ENCODE data around the gene ROBO1. TPM values are rescaled to one million over a fixed set of nuclear protein-coding genes. Genes with fewer than 3 reads are reported as not detected.

The ROBO1 gene
- total RNA-seq, 1 experiment from 2014 or later: 33.9 TPM

GRCh38 chr3:78974181-78974790 lies 793.5 kb downstream of the ROBO1 start:
- Mint-ChIP-seq H3K9me3 (ENCODE audit: low read depth, unreplicated experiment) (no peaks in the 10 kb centered on the region), H3K27me3 (ENCODE audit: unreplicated experiment) (no peaks in the 10 kb centered on the region), H3K4me3 (ENCODE audit: low read depth, unreplicated experiment) (no peak overlapping the region), H3K36me3 (ENCODE audit: insufficient read depth, unreplicated experiment) (no peaks in the 10 kb centered on the region), H3K27ac (ENCODE audit: unreplicated experiment) (no peak overlapping the region), H3K4me1 (ENCODE audit: low read depth, unreplicated experiment) (peaks cover 9% of the 10 kb centered on the region)
- BruUV-seq (replicated peaks): no TSS peak
- DNase-seq: no peak
- TF ChIP-seq, protein P1, sequence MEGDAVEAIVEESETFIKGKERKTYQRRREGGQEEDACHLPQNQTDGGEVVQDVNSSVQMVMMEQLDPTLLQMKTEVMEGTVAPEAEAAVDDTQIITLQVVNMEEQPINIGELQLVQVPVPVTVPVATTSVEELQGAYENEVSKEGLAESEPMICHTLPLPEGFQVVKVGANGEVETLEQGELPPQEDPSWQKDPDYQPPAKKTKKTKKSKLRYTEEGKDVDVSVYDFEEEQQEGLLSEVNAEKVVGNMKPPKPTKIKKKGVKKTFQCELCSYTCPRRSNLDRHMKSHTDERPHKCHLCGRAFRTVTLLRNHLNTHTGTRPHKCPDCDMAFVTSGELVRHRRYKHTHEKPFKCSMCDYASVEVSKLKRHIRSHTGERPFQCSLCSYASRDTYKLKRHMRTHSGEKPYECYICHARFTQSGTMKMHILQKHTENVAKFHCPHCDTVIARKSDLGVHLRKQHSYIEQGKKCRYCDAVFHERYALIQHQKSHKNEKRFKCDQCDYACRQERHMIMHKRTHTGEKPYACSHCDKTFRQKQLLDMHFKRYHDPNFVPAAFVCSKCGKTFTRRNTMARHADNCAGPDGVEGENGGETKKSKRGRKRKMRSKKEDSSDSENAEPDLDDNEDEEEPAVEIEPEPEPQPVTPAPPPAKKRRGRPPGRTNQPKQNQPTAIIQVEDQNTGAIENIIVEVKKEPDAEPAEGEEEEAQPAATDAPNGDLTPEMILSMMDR (IDR thresholded peaks at IDR 0.05; ENCODE audit: unreplicated experiment): no peak
- CTCF ChIA-PET: no interaction called here
- intact Hi-C loops (cut with micrococcal nuclease; ENCODE audit: unreplicated experiment): no loop called here

GRCh38 chr3:78972617-78973301 lies 795.0 kb downstream of the ROBO1 start:
- H3K27ac Mint-ChIP-seq (ENCODE audit: unreplicated experiment): no peak overlapping the region
- intact Hi-C loops (cut with micrococcal nuclease; ENCODE audit: unreplicated experiment): no loop called here
- no peak for DNase-seq

DNA sequence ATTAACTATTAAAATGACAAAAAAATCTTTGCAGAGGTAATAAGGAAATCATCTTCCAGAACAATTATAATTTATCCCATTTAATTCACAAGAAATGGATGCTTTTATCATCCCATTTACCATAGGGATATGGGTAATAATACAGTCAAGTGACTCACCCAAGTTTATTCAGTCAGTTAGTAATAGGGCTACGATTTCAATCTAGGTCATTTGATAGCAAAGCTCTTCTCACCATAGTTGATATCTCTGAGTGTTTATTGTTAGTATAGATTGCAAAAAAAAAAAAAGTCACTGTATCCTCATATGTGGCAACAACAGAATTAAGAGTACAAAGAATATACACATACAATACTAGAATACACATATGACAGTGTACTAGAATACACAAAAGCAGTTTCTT lies 797.1 kb downstream of the ROBO1 start:
- no TSS peak for BruUV-seq (replicated peaks)
- Mint-ChIP-seq H3K4me3 (ENCODE audit: low read depth, unreplicated experiment) (no peak overlapping the region), H3K36me3 (ENCODE audit: insufficient read depth, unreplicated experiment) (no peaks in the 10 kb centered on the region), H3K9me3 (ENCODE audit: low read depth, unreplicated experiment) (no peaks in the 10 kb centered on the region), H3K27ac (ENCODE audit: unreplicated experiment) (no peak overlapping the region), H3K27me3 (ENCODE audit: unreplicated experiment) (no peaks in the 10 kb centered on the region), H3K4me1 (ENCODE audit: low read depth, unreplicated experiment) (peaks cover 8% of the 10 kb centered on the region)
- DNase-seq: no peak
- intact Hi-C loops (cut with micrococcal nuclease; ENCODE audit: unreplicated experiment): no loop called here
- TF ChIP-seq, protein P1 (IDR thresholded peaks at IDR 0.05; ENCODE audit: unreplicated experiment): no peak
- CTCF ChIA-PET: no interaction called here

More at GRCh38 chr3:78972617-78973301, 795.0 kb downstream of the ROBO1 start:
- no peak overlapping the region for H3K4me3 Mint-ChIP-seq (ENCODE audit: low read depth, unreplicated experiment)
- no peaks in the 10 kb centered on the region for H3K9me3 Mint-ChIP-seq (ENCODE audit: low read depth, unreplicated experiment)
- CTCF ChIA-PET: interaction anchor here (1.2 kb wide), 1 partner anchor 11 kb away, joined by 3 read pairs; no protein-coding TSS in a partner anchor
- no peaks in the 10 kb centered on the region for H3K36me3 Mint-ChIP-seq (ENCODE audit: insufficient read depth, unreplicated experiment)
- BruUV-seq (replicated peaks): no TSS peak
- H3K27me3 Mint-ChIP-seq (ENCODE audit: unreplicated experiment): no peaks in the 10 kb centered on the region
- TF ChIP-seq, protein P1 (IDR thresholded peaks at IDR 0.05; ENCODE audit: unreplicated experiment): no peak
- peaks cover 9% of the 10 kb centered on the region for H3K4me1 Mint-ChIP-seq (ENCODE audit: low read depth, unreplicated experiment)

GRCh38 chr3:78969483-78969882 lies 798.3 kb downstream of the ROBO1 start:
- CTCF ChIA-PET: no interaction called here
- no peak overlapping the region for H3K4me3 Mint-ChIP-seq (ENCODE audit: low read depth, unreplicated experiment)
- H3K4me1 Mint-ChIP-seq (ENCODE audit: low read depth, unreplicated experiment): no peaks in the 10 kb centered on the region
- no peaks in the 10 kb centered on the region for H3K27me3 Mint-ChIP-seq (ENCODE audit: unreplicated experiment)
- DNase-seq: no peak
- no peaks in the 10 kb centered on the region for H3K9me3 Mint-ChIP-seq (ENCODE audit: low read depth, unreplicated experiment)
- no peaks in the 10 kb centered on the region for H3K36me3 Mint-ChIP-seq (ENCODE audit: insufficient read depth, unreplicated experiment)
- no TSS peak for BruUV-seq (replicated peaks)
- H3K27ac Mint-ChIP-seq (ENCODE audit: unreplicated experiment): no peak overlapping the region
- TF ChIP-seq, protein P1 (IDR thresholded peaks at IDR 0.05; ENCODE audit: unreplicated experiment): no peak
- intact Hi-C loops (cut with micrococcal nuclease; ENCODE audit: unreplicated experiment): no loop called here
